Heart right ventricle (tissue), 16 donors: ENCODE measurements around the gene AACS. TPM values are rescaled to one million over a fixed set of nuclear protein-coding genes. Genes with fewer than 3 reads are reported as not detected.

Experiments
- ATAC-seq, 8 donors: fragments of 200-7000 bp; cut with Tn5 transposase; one replicate each; pipeline ENCODE4 v1.9.1; 2020; ENCODE audit warnings: mild to moderate bottlenecking in 8 of 8, moderate library complexity in 8 of 8, moderate number of reproducible peaks in 1 of 8
- DNase-seq, 2 donors: peaks; one replicate each; pipeline ENCODE4 v3.0.0-alpha.2; 2020
- H3K27ac ChIP-seq, 10 donors: fragments of 200-600 bp; sonication (generic) in 2 of 10; one replicate each; pipeline versions ENCODE4 v1.5.0 to v1.8.0; 2020 to 2022; ENCODE audit warnings: mild to moderate bottlenecking in 3 of 10
- H3K27me3 ChIP-seq, 7 donors: fragments of 200-600 bp; one replicate each; pipeline ENCODE4 v1.8.0; 2021 to 2022; ENCODE audit warnings: mild to moderate bottlenecking in 2 of 7
- H3K36me3 ChIP-seq, 9 donors: fragments of 200-600 bp; sonication (generic) in 1 of 9; one replicate each; pipeline versions ENCODE4 v1.5.0 to v1.8.0; 2020 to 2022; ENCODE audit warnings: mild to moderate bottlenecking in 2 of 9
- H3K4me1 ChIP-seq, 9 donors: fragments of 200-600 bp; sonication (generic) in 1 of 9; one replicate each; pipeline versions ENCODE4 v1.5.0 to v1.8.0; 2020 to 2022; ENCODE audit warnings: mild to moderate bottlenecking in 4 of 9
- H3K4me3 ChIP-seq, 10 donors: fragments of 200-600 bp; sonication (generic) in 2 of 10; one replicate each; pipeline versions ENCODE4 v1.5.0 to v1.8.0; 2020 to 2022; ENCODE audit warnings: mild to moderate bottlenecking in 7 of 10, moderate library complexity in 2 of 10
- H3K9me3 ChIP-seq, 11 donors: fragments of 200-600 bp in 10 of 11; sonication (generic) in 2 of 11; one replicate each; pipeline versions ENCODE4 v1.5.0 to v1.8.0; 2013 to 2022; ENCODE audit warnings: mild to moderate bottlenecking in 2 of 11, control low read depth in 1 of 11, moderate library complexity in 1 of 11
- WGBS, 2 donors: extraction: QIAGEN DNeasy Blood & Tissue Kit; methylation state at CpG; one replicate each; pipeline ENCODE4 v1.1.7; 2013; ENCODE audit warnings: inconsistent platforms in 1 of 2; 5-methylcytosine and 5-hydroxymethylcytosine counted together
- intact Hi-C, 10 donors: fragments of 100-400 bp; cut with DNase I; formaldehyde crosslinking; loops; one replicate each; pipeline versions ENCODE4 v1.11.1 to v1.14.2; 2022
- polyA plus RNA-seq, 2 donors: library from polyadenylated mRNA; stranded (reverse); fragments of 200-250 nt; gene quantifications; one replicate each; pipeline ENCODE4 v1.2.3, GENCODE V29; 2013
- total RNA-seq, 10 donors: library from RNA; stranded (reverse); fragmentation: NEBNext Ultra II Directional in 3 of 10; extraction: Animal tissue kit (Norgen Biotek cat#: 25700) in 3 of 10; gene quantifications; one replicate each; pipeline versions ENCODE4 v1.2.1 to v1.2.4, GENCODE V29; 2021 to 2023
- TF ChIP-seq, protein P1 (sequence below), 9 donors: fragments of 200-600 bp; sonication (generic) in 2 of 9; IDR thresholded peaks; one replicate each; pipeline versions ENCODE4 v1.5.0 to v1.8.0; 2021 to 2022; ENCODE audit warnings: antibody characterized with exemption in 9 of 9, mild to moderate bottlenecking in 5 of 9, moderate library complexity in 1 of 9
- donor health status: Arrhythmogenic right ventricular cardiomyopathy.
- donor health status: ischemic (EF 13 %, LVEDD 7.1; RV severe dilation, severe dysfunction).
- donor health status: healthy with polysubstance abuse.
- donor health status: DM: no; HTN: yes; CAD: no.
- donor health status: DM: no; HTN: no; CAD: no.
- donor health status: ischemic (EF 25% LVEDD 6.9; RV normal size, moderate dysfunction).
- donor health status: ischemic (EF 25% LVEDD 5.7; RV mildly dilated, moderate dysfunction).
- donor health status: healthy.
- donor health status: DM: yes; HTN: yes; CAD: no.
- donor health status: Ischemic cardiomyopathy.
- donor health status: ischemic (EF 35%, LVEDD 5.7; RV mildly dilated, moderate dysfunction).
- donor health status: nonischemic (EF 11% LVEDD 7.7; RV severe dilation, severe dysfunction).
- donor health status: DM: yes; HTN: yes; CAD: no.
- donor health status: PGD.
- donor health status: ischemic (EF 29% LVEDD 5.4; RV normal size, mild dysfunction).
- donor health status: nonischemic (EF 23%, LVEDD 6.1; RV moderate dilation, normal function).

Gene AACS
- total and polyA plus RNA-seq, 12 donors: 8.5 to 19.4 (median 12.1) TPM

- no peak overlapping the region for H3K27ac ChIP-seq
- peaks cover 0 to 12% (median 7%) of the 10 kb centered on the region in 9 donors for H3K4me1 ChIP-seq
- DNase-seq (no peak), ATAC-seq (no peak)
- no peaks in the 10 kb centered on the region for H3K36me3 ChIP-seq
- H3K9me3 ChIP-seq: no peaks in the 10 kb centered on the region
- peak overlapping the region in 1 of 10 donors; percentile 61 for H3K4me3 ChIP-seq
- WGBS, 2 donors: 86 to 89% methylated on average over 10 of the region's 10 CpGs
- TF ChIP-seq, protein P1, sequence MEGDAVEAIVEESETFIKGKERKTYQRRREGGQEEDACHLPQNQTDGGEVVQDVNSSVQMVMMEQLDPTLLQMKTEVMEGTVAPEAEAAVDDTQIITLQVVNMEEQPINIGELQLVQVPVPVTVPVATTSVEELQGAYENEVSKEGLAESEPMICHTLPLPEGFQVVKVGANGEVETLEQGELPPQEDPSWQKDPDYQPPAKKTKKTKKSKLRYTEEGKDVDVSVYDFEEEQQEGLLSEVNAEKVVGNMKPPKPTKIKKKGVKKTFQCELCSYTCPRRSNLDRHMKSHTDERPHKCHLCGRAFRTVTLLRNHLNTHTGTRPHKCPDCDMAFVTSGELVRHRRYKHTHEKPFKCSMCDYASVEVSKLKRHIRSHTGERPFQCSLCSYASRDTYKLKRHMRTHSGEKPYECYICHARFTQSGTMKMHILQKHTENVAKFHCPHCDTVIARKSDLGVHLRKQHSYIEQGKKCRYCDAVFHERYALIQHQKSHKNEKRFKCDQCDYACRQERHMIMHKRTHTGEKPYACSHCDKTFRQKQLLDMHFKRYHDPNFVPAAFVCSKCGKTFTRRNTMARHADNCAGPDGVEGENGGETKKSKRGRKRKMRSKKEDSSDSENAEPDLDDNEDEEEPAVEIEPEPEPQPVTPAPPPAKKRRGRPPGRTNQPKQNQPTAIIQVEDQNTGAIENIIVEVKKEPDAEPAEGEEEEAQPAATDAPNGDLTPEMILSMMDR (IDR thresholded peaks at IDR 0.05): no peak
- intact Hi-C loops: loop anchor here in 1 of 10 donors (2.0 kb wide), 1 partner anchor 14 kb away; the partner anchor contains the start of gene AACS
- H3K27me3 ChIP-seq: no peaks in the 10 kb centered on the region
Measured at GRCh38 chr12:125050446-125050845, 14.8 kb upstream of the AACS start.

- Histone ChIP-seq H3K4me1 (peaks cover 0 to 12% (median 7%) of the 10 kb centered on the region in 9 donors), H3K4me3 (no peak overlapping the region), H3K9me3 (no peaks in the 10 kb centered on the region), H3K27ac (no peak overlapping the region), H3K36me3 (no peaks in the 10 kb centered on the region), H3K27me3 (no peaks in the 10 kb centered on the region)
- ATAC-seq (no peak), DNase-seq (no peak)
- WGBS, 2 donors: 67 to 73% methylated on average over 3 of the region's 3 CpGs
- intact Hi-C loops: loop anchor here in 1 of 10 donors (2.0 kb wide), 1 partner anchor 14 kb away; the partner anchor contains the start of gene AACS
- TF ChIP-seq, protein P1 (IDR thresholded peaks at IDR 0.05): no peak
Measured at GRCh38 chr12:125050868-125051267, 14.4 kb upstream of the AACS start.

- WGBS, 2 donors: 50 to 71% methylated on average over 8 of the region's 8 CpGs
- no peak for ATAC-seq
- intact Hi-C loops: no loop called here
- Histone ChIP-seq H3K4me1 (peaks cover 0 to 11% (median 5%) of the 10 kb centered on the region in 9 donors), H3K27me3 (peaks cover 0 to 11% (median 0%) of the 10 kb centered on the region in 7 donors), H3K4me3 (no peak overlapping the region), H3K9me3 (no peaks in the 10 kb centered on the region), H3K27ac (no peak overlapping the region), H3K36me3 (no peaks in the 10 kb centered on the region)
- TF ChIP-seq, protein P1 (IDR thresholded peaks at IDR 0.05): no peak
- DNase-seq: no peak
Measured at GRCh38 chr12:125053821-125054220, 11.4 kb upstream of the AACS start.

GRCh38 chr12:125055591-125055990 is 9.6 kb upstream of the AACS start:
- H3K4me1 ChIP-seq: no peaks in the 10 kb centered on the region
- H3K9me3 ChIP-seq: no peaks in the 10 kb centered on the region
- H3K4me3 ChIP-seq: no peak overlapping the region
- H3K27ac ChIP-seq: no peak overlapping the region
- TF ChIP-seq, protein P1 (IDR thresholded peaks at IDR 0.05): no peak
- peaks cover 0 to 11% (median 0%) of the 10 kb centered on the region in 7 donors for H3K27me3 ChIP-seq
- ATAC-seq: no peak
- intact Hi-C loops: no loop called here
- WGBS, 2 donors: 88 to 94% methylated on average over 9 of the region's 9 CpGs
- no peak for DNase-seq
- no peaks in the 10 kb centered on the region for H3K36me3 ChIP-seq
